Measurements from ENCODE around the gene IGFALS.

IGFALS gene

GRCh38 chr16:1830213-1830612 lies 36.7 kb upstream of the IGFALS start:
- peaks cover 2% of the 10 kb centered on the region; the same call in 1 of the 2 replicates for H3K4me1 ChIP-seq
- no peaks in the 10 kb centered on the region for H3K27me3 ChIP-seq
- no peak for TF ChIP-seq CTCF (IDR thresholded peaks at IDR 0.05; ENCODE audit: low read depth, low read length)
- H3K4me3 ChIP-seq (ENCODE audit: low read depth, low read length): no peak overlapping the region
- H3K36me3 ChIP-seq: peaks cover 10% of the 10 kb centered on the region
- no peaks in the 10 kb centered on the region for H3K9me3 ChIP-seq
- DNase-seq: no peak

- no peak for DNase-seq
- TF ChIP-seq CTCF (IDR thresholded peaks at IDR 0.05; ENCODE audit: low read depth, low read length): no peak
- Histone ChIP-seq H3K27me3 (no peaks in the 10 kb centered on the region), H3K9me3 (no peaks in the 10 kb centered on the region), H3K4me1 (peaks cover 2% of the 10 kb centered on the region; the same call in 1 of the 2 replicates), H3K36me3 (peaks cover 10% of the 10 kb centered on the region), H3K4me3 (ENCODE audit: low read depth, low read length) (peak overlapping the region; percentile 97)
These were observed 35.3 kb upstream of the IGFALS start for GRCh38 chr16:1828645-1829410.

GRCh38 chr16:1826691-1827573 lies 33.4 kb upstream of the IGFALS start, which contains the start of the genes FAHD1 and HAGH:
Gene FAHD1 (plus strand): TSS chr16:1827206. CDS start chr16:1827239, 33 bp downstream.
Gene HAGH (minus strand): TSS chr16:1826825. CDS start chr16:1826787, 38 bp downstream.
- no peaks in the 10 kb centered on the region for H3K9me3 ChIP-seq
- DNase-seq: peak; percentile 93
- peaks cover 12% of the 10 kb centered on the region for H3K36me3 ChIP-seq
- no peaks in the 10 kb centered on the region for H3K27me3 ChIP-seq
- no peak for TF ChIP-seq CTCF (IDR thresholded peaks at IDR 0.05; ENCODE audit: low read depth, low read length)
- H3K4me1 ChIP-seq: no peaks in the 10 kb centered on the region
- H3K4me3 ChIP-seq (ENCODE audit: low read depth, low read length): peak within 1 kb of the TSS; percentile 97

GRCh38 chr16:1825864-1826690 lies 32.6 kb upstream of the IGFALS start:
- Histone ChIP-seq H3K9me3 (no peaks in the 10 kb centered on the region), H3K27me3 (no peaks in the 10 kb centered on the region), H3K4me3 (ENCODE audit: low read depth, low read length) (peak overlapping the region; percentile 51), H3K36me3 (peaks cover 13% of the 10 kb centered on the region), H3K4me1 (no peaks in the 10 kb centered on the region)
- no peak for TF ChIP-seq CTCF (IDR thresholded peaks at IDR 0.05; ENCODE audit: low read depth, low read length)
- no peak for DNase-seq

- H3K9me3 ChIP-seq: no peaks in the 10 kb centered on the region
- no peaks in the 10 kb centered on the region for H3K4me1 ChIP-seq
- H3K36me3 ChIP-seq: peaks cover 12% of the 10 kb centered on the region
- peak overlapping the region; percentile 51 for H3K4me3 ChIP-seq (ENCODE audit: low read depth, low read length)
- no peak for DNase-seq
- H3K27me3 ChIP-seq: no peaks in the 10 kb centered on the region
- no peak for TF ChIP-seq CTCF (IDR thresholded peaks at IDR 0.05; ENCODE audit: low read depth, low read length)
These were observed 31.9 kb upstream of the IGFALS start for GRCh38 chr16:1825381-1825863.
